GM21528 (cell line): Measurements from ENCODE around the gene DRG2.

Experiments used
- ATAC-seq: cut with Tn5 transposase; IDR thresholded peaks from one replicate; pipeline ENCODE4 v1.9.1; 2021; ENCODE audit warnings: mild to moderate bottlenecking, moderate library complexity; ENCODE audit not compliant: unreplicated experiment, low FRiP score

The DRG2 gene

DNA sequence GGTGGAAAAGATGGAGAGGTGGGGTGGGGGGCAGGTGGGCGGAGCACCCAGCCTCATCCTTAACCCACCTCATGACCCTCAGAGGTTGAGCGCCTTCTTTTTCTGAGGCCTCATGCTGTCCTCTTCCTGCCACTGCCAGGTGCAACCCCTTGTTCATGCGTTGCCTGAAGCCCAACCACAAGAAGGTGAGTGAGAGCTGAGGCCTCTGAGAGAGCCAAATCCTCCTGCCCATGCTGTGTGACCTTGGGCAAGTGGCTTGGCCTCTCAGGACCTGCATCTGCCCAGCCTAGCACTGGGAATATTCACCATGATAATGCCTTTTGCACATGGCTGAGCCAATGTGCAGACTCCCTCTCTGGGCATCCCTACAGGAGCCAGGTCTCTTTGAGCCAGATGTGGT lies 52.9 kb downstream of the DRG2 start:
- no peak for ATAC-seq

- ATAC-seq, result no peak
Measured at GRCh38 chr17:18141210-18141803, 53.6 kb downstream of the DRG2 start.

DNA sequence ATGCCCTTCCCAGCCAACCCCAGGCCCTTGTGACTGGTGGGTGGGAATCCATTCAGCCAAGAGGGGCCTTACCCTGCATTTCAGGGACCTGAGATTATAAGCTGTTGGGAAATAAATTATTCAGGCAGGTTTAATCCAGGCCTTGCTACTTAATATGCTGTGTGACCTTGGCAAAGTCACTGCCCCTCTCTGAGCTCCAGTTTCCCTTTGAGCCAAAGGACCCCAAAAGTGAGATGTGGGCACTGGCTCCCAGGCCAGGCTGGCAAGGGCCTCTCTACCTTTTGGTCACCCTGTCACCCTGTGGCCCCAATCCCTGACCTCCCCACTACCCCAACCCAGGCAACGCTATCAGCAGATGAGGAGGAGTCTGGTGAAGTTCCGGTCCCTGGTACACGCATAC lies 54.7 kb downstream of the DRG2 start:
- no peak for ATAC-seq

DNA sequence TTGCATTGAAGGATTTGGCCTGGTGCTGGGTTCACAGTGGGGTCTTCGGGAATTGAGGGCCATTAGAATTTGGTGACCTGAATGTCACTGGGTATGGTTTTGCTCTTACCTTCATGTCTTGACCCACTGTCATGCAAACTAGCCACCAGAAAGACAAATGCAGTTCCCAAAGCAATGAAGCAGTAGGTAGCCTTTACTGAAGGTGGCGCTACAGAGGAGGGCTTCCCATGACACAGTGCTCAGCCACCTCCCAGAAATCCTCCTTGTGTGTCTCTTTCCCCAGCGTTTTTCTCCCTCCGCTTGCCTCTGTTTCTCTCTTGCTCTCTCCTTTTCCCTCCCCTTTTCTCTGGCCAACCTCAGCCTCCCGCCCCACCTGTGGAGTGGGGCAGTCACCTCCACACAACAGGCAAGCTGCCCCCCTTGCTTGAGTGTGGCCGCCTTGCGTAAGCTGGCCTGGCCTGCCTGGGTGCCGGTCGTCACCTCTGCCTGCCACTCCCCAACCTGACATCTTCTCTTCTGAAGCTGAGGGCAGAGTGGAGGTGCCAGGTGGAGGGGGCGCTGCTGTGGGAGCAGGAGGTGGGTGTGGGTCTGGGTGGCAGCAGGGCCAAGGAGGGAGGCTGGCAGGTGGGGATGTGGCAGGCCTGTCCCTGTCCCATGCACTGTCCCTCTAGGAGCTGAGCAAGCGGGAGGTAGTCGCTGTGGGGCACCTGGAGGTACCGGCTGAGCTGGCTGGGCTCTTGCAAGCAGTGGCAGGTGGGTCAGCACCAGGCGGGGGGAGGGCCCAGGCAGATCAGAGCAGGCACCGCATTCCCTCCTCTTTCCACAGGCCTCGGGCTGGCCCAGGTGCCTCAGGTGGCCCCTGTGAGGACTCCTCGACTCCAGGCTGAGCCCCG lies 55.5 kb downstream of the DRG2 start:
- no peak for ATAC-seq

GRCh38 chr17:18144261-18144660 lies 56.5 kb downstream of the DRG2 start:
- ATAC-seq, result no peak

DNA sequence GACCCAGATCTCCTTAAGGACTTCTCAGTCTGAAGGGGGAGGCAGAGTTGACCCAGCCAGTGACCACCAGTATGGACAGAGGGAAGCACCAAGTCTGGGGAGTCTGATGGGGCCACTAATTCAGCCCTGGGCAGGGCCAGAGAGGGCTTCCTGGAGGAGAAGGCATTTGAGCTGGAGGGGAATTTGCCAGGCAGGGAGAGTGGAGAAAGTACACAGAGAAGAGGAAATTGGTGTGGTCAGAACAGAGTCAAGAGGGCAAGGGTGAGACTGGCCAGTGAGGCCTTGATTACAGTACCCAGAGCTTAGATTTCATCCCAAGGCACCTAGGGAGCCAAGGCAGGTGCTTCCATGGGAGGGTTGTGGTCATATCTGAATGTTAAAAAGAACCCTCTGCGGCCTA lies 57.1 kb downstream of the DRG2 start:
- no peak for ATAC-seq

- no peak for ATAC-seq
Measured at GRCh38 chr17:18145811-18146210, 58.1 kb downstream of the DRG2 start.

DNA sequence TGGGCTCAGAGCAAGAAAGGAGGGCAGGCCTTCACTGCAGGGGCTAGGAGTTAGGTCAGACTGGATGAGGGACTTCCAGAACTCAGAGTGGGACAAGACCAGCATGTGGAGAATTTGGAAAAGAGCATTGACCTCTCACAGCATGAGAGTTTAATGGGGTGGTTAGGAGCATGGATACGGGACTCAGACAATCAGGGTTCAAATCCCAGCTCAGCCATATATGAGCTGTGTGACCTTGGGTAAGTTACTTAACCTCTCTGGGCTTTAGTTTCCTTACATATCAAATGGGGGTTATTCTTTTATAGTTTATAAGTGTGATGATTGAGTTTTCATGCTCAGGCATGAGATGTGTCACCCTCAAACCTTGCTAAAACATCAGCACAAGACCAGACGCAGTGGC lies 58.5 kb downstream of the DRG2 start:
- ATAC-seq, result no peak

- ATAC-seq, result no peak
Measured at GRCh38 chr17:18146980-18147379, 59.2 kb downstream of the DRG2 start.

GRCh38 chr17:18148586-18148985 lies 60.8 kb downstream of the DRG2 start:
- ATAC-seq, result no peak

DNA sequence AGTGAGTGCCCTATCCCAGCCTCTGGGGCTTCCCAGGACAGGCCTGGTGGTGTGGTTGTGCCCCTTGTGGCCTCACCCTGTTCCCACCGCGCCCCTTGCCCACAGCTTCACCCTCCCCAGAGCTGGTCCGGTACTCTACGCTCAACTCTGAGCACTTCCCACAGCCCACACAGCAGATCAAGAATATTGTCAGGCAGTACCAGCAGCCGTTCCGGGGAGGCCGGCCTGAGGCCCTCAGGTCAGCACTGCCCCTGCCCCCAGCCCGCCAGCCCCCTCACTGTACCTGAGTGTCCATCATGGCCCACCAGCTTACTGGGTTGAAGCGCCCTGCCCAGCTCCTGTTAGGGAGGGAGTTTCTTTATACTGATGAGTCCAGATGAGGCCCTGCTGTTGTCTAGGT lies 63.5 kb downstream of the DRG2 start:
- ATAC-seq, result no peak

DNA sequence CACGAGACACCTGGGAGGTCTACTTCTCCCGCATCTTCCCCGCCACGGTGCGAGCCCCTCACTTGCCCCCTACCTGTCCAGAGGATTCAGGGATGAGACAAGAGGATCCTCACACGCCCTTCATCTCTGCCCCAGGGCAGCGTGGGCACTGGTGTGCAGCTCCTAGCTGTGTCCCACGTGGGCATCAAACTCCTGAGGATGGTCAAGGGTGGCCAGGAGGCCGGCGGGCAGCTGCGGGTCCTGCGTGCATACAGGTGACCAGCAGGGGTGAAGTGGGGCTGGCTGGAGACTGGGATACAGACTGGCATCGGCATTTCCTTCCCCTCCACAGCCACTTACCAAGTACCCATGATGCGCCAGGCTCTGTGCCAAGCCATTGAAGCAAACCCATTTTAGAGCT lies 67.4 kb downstream of the DRG2 start:
- ATAC-seq, result no peak

GRCh38 chr17:18156171-18156975 lies 68.6 kb downstream of the DRG2 start:
- ATAC-seq, result no peak

GRCh38 chr17:18156976-18157280 lies 69.2 kb downstream of the DRG2 start:
- ATAC-seq, result no peak
